T-helper 1 cell treated with Interleukin-12 subunit alpha and Interleukin-12 subunit beta and Interleukin-4 antibody, amounts not matched to agents 30 μg/mL and 1 μg/mL, for 36 hours (primary cell): Measurements from ENCODE around the gene FOXA1.

Source experiments
- H3K27ac Mint-ChIP-seq: one replicate; pipeline ENCODE4 v1.8.0; 2021; ENCODE audit warnings: mild to moderate bottlenecking, mixed read lengths
- H3K27me3 Mint-ChIP-seq: one replicate; pipeline ENCODE4 v1.8.0; 2021; ENCODE audit warnings: low read depth, mixed read lengths
- H3K36me3 Mint-ChIP-seq: one replicate; pipeline ENCODE4 v1.8.0; 2021; ENCODE audit warnings: low read depth, mixed read lengths
- H3K4me1 Mint-ChIP-seq: one replicate; pipeline ENCODE4 v1.8.0; 2021; ENCODE audit warnings: low read depth, mixed read lengths
- H3K4me3 Mint-ChIP-seq: one replicate; pipeline ENCODE4 v1.8.0; 2021; ENCODE audit warnings: mild to moderate bottlenecking, moderate library complexity, mixed read lengths
- H3K9me3 Mint-ChIP-seq: one replicate; pipeline ENCODE4 v1.8.0; 2021; ENCODE audit warnings: mixed read lengths

FOXA1 gene

GRCh38 chr14:37587881-37588666, 7.0 kb downstream of the FOXA1 start:
- H3K9me3 Mint-ChIP-seq, result no peaks in the 10 kb centered on the region
- no peaks in the 10 kb centered on the region for H3K4me1 Mint-ChIP-seq
- H3K27ac Mint-ChIP-seq, result no peak overlapping the region
- H3K27me3 Mint-ChIP-seq, result peaks cover 73% of the 10 kb centered on the region
- H3K4me3 Mint-ChIP-seq, result no peak overlapping the region
- peaks cover 2% of the 10 kb centered on the region for H3K36me3 Mint-ChIP-seq

GRCh38 chr14:37587131-37587803, 7.8 kb downstream of the FOXA1 start:
- Mint-ChIP-seq H3K4me3 (no peak overlapping the region), H3K27me3 (peaks cover 67% of the 10 kb centered on the region), H3K36me3 (peaks cover 2% of the 10 kb centered on the region), H3K4me1 (no peaks in the 10 kb centered on the region), H3K9me3 (no peaks in the 10 kb centered on the region), H3K27ac (no peak overlapping the region)

- no peaks in the 10 kb centered on the region for H3K4me1 Mint-ChIP-seq
- peaks cover 67% of the 10 kb centered on the region for H3K27me3 Mint-ChIP-seq
- H3K36me3 Mint-ChIP-seq, result peaks cover 2% of the 10 kb centered on the region
- H3K9me3 Mint-ChIP-seq, result no peaks in the 10 kb centered on the region
- H3K27ac Mint-ChIP-seq, result no peak overlapping the region
- no peak overlapping the region for H3K4me3 Mint-ChIP-seq
These were observed 8.3 kb downstream of the FOXA1 start for GRCh38 chr14:37586797-37587130.

DNA sequence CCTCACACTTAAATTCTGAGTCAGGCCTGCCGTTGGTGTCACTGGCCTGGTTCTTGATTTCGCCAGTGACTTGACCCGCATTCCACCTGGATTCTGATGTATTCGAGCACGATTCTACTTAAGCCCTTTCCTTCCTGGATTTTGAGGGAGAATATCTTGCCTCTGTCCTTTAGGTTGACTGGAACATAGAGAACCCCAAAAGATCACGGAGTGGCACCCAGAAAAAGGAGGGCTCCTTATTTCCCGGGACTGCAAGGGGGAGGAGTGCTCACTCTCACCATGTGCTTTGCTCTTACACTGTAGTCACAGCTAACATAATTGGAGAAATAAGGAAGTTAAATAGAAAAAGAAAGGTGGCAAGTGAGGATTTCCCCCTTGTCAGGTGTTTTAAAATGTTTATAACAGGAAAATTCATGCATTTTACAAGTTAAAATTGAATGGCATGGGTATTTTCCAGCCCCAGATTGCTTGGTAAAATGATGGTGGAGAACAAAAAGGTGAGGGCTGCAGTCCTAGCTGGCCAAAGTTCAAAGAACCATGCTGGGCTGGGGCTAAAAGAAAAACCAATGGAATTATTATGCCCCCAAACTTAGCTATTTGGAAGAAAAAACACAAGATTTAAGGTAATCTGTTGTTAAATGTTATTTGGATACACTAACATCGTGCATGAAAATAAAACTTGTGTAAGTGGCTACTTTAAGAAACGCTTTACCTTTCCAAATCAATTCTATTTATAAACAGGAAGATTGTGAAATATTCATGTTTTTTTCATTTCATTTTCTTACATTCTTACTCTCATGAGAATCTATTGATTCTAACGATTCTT, 8.9 kb downstream of the FOXA1 start:
- H3K4me3 Mint-ChIP-seq, result no peak overlapping the region
- H3K27ac Mint-ChIP-seq, result no peak overlapping the region
- no peaks in the 10 kb centered on the region for H3K4me1 Mint-ChIP-seq
- H3K9me3 Mint-ChIP-seq, result no peaks in the 10 kb centered on the region
- H3K36me3 Mint-ChIP-seq, result peaks cover 2% of the 10 kb centered on the region
- peaks cover 69% of the 10 kb centered on the region for H3K27me3 Mint-ChIP-seq

GRCh38 chr14:37585101-37585511, 9.9 kb downstream of the FOXA1 start:
- H3K9me3 Mint-ChIP-seq, result no peaks in the 10 kb centered on the region
- H3K36me3 Mint-ChIP-seq, result peaks cover 2% of the 10 kb centered on the region
- no peak overlapping the region for H3K27ac Mint-ChIP-seq
- peaks cover 61% of the 10 kb centered on the region for H3K27me3 Mint-ChIP-seq
- no peaks in the 10 kb centered on the region for H3K4me1 Mint-ChIP-seq
- H3K4me3 Mint-ChIP-seq, result no peak overlapping the region

DNA sequence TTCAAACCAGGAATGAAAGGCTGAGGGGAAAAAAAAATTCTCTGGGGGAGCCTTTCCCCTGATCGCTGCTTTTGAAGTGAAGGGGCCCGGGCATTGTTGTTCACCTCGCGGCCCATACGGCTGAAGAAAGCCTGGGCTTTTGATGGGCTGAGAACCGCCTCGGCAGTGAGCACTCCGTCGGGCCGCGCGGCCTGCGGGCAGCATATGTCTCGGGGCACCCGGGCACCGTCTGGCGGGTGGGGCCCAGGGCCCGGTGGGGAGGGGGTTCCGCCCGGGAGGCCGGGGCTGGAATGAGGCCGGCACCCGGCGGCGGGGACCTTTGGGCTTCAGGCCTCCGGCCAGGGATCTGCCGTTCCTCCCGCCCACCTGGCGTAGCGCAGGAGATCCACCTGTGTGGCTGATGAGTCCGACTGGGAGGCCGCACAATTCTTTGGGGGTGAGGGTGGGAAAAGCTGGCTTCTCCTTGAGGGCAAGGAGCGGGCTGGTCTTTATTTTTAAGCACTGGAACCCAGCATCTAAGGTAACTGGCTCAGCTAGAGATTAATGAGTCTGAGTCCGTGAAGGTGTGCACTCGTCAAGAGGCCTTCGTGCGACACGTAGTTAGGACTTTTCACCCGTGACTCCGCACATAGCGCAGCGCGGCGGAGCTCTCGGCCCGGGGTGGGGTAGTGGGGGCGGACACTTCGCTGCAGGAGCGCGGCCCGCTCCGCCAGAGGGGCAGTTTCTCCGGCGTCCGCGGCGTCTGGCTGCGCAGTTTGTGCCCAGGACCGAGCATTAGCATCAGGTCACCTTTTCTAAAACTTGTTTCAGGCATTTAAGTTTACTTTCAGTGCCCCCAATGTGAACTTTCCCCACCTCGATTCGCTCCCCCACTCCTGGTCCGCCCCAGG, 10.6 kb downstream of the FOXA1 start:
- Mint-ChIP-seq H3K36me3 (peaks cover 2% of the 10 kb centered on the region), H3K27me3 (peaks cover 57% of the 10 kb centered on the region), H3K4me3 (no peak overlapping the region), H3K27ac (no peak overlapping the region), H3K4me1 (no peaks in the 10 kb centered on the region), H3K9me3 (no peaks in the 10 kb centered on the region)

DNA sequence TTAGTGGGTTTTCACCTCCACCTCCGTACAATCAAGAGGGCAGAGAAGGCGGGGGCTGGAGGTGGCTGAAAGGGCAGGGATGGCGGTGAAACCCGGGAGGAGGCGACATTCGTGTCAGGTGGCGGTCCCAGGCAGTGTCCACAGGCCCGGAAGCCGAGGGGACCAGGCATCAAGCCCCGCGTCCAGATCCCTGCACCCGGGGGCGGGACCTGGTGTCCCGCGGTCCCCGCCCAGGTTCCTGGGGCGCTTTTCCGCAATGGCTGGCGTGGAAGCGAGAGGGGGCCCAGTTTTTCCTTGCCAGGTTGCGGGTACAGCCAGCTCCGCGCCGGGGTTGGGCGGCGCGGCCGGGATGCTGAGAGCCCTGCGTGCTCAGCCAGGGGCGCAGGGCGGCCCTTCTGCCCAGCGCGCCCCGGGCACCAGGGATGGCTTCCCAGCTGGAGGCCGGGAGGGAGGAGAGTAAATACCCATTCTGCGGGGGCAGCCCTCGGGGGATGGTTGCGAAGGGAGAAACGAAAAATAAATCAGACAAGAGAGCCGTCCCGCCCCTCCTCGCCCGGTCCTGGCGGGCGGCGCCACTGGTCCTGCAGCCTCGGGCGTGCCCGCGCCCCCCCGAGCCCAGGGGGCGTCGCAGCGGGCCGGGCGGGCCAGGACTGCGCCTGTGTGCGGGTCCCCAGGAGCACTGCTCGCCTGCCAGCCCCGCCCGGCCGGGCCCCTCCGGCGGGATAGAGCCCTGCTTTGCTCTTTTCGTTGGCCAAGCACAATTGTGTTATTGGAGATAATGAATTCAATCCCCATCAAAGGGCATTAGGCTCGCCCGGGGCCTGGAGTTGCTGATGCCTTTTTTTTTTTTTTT, 11.5 kb downstream of the FOXA1 start:
- no peaks in the 10 kb centered on the region for H3K4me1 Mint-ChIP-seq
- no peak overlapping the region for H3K4me3 Mint-ChIP-seq
- peaks cover 49% of the 10 kb centered on the region for H3K27me3 Mint-ChIP-seq
- H3K36me3 Mint-ChIP-seq, result no peaks in the 10 kb centered on the region
- no peak overlapping the region for H3K27ac Mint-ChIP-seq
- H3K9me3 Mint-ChIP-seq, result no peaks in the 10 kb centered on the region

DNA sequence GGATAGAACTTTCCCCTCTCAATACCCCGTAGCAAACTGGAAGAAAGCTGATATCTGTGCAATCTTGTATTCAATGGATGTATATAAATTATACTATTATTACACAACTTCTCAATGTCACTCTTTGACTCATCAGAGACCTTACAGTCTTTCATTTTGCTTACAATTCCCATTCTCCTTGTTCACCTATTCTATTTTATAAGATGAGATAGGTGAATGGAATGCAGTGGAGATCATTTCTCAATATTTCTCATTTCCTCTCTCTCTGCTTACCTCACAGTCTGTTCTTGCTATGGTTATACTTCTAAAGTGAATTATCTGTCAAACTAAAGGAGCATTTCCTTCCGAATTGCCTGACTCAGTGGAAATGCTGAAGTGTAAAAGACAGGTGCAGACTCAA, 14.9 kb downstream of the FOXA1 start:
- Mint-ChIP-seq H3K27me3 (peaks cover 22% of the 10 kb centered on the region), H3K9me3 (no peaks in the 10 kb centered on the region), H3K36me3 (no peaks in the 10 kb centered on the region), H3K4me3 (no peak overlapping the region), H3K4me1 (no peaks in the 10 kb centered on the region), H3K27ac (no peak overlapping the region)

DNA sequence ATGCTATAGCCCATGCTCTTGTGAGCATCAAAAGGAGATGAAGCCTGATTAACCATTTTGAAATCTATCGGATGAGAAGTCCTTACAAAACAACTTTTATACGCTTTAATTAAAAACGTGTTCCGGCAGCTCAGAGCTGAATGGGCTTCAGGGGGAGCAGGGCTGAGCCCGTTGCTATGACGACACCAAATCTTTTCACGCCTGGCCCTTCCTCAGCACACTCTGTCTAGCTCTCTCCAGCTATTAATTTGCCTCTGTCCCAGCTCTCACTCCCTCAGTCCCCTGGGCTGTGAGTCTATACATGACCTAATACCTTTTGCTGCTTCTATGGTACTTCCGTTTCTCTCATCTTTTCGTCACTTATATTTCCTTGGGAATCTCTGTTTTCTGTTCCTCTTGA, 15.8 kb downstream of the FOXA1 start:
- H3K9me3 Mint-ChIP-seq, result no peaks in the 10 kb centered on the region
- no peaks in the 10 kb centered on the region for H3K4me1 Mint-ChIP-seq
- no peaks in the 10 kb centered on the region for H3K36me3 Mint-ChIP-seq
- no peak overlapping the region for H3K4me3 Mint-ChIP-seq
- H3K27me3 Mint-ChIP-seq, result peaks cover 16% of the 10 kb centered on the region
- H3K27ac Mint-ChIP-seq, result no peak overlapping the region

DNA sequence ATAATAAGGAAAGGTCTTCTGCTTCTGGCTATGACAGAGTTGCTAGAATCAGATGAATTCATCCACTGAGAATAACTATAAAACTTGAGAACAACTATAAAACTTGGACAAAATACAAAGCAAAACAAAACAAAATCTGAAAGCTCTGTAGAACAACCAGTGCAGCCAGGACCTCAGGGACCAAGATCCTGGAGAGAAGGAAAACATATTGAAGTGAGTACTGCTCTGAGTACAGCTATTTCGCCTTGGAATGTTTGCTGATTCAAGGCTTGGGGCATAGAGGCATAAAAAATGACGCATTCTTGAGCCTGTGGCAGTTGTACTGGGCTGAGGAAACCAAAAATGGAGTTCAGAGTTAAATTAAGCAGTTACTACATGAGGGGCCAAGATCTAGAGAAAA, 21.7 kb downstream of the FOXA1 start:
- Mint-ChIP-seq H3K4me3 (no peak overlapping the region), H3K27me3 (no peaks in the 10 kb centered on the region), H3K9me3 (no peaks in the 10 kb centered on the region), H3K4me1 (no peaks in the 10 kb centered on the region), H3K36me3 (no peaks in the 10 kb centered on the region), H3K27ac (no peak overlapping the region)

DNA sequence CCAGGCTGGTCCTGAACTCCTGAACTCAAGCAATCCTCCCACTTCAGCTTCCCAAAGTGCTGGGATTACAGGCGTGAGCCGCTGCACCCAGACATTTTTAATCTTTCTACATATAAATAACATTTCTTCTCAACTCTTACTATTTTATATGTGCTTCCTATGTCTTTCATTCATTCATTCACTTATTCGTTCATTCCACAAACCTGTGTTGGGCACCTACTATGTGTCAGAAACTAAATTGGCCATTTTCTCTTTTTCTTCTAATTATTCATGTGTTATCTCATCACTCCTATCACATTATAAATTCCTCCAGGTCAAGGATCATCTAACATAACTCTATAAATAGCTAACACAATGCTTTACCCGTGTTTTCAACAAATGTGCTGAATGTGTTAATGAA, 23.7 kb downstream of the FOXA1 start:
- Mint-ChIP-seq H3K27me3 (no peaks in the 10 kb centered on the region), H3K9me3 (no peaks in the 10 kb centered on the region), H3K27ac (no peak overlapping the region), H3K4me3 (no peak overlapping the region), H3K4me1 (no peaks in the 10 kb centered on the region), H3K36me3 (no peaks in the 10 kb centered on the region)

DNA sequence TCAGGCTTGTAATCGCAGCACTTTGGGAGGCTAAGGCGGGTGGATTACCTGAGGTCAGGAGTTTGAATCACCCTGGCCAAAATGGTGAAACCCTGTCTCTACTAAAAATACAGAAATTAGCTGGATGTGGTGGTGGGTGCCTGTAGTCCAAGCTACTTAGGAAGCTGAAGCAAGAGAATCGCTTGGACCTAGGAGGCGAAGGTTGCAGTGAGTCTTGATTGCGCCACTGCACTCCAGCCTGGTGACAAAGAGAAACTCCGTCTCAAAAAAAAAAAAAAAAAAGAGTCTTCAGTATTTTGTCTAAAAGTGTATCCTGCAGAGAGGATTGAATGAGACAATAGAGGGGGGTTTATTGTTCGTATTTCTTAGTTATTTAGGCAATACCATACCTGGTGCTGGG, 25.3 kb downstream of the FOXA1 start:
- no peaks in the 10 kb centered on the region for H3K4me1 Mint-ChIP-seq
- H3K27ac Mint-ChIP-seq, result no peak overlapping the region
- H3K36me3 Mint-ChIP-seq, result no peaks in the 10 kb centered on the region
- H3K9me3 Mint-ChIP-seq, result no peaks in the 10 kb centered on the region
- H3K27me3 Mint-ChIP-seq, result no peaks in the 10 kb centered on the region
- no peak overlapping the region for H3K4me3 Mint-ChIP-seq

GRCh38 chr14:37566811-37567371, 28.2 kb downstream of the FOXA1 start:
- H3K4me1 Mint-ChIP-seq, result no peaks in the 10 kb centered on the region
- H3K9me3 Mint-ChIP-seq, result no peaks in the 10 kb centered on the region
- no peak overlapping the region for H3K27ac Mint-ChIP-seq
- no peaks in the 10 kb centered on the region for H3K36me3 Mint-ChIP-seq
- H3K4me3 Mint-ChIP-seq, result no peak overlapping the region
- no peaks in the 10 kb centered on the region for H3K27me3 Mint-ChIP-seq
